ENCODE results near the gene CRADD.

CRADD gene

DNA sequence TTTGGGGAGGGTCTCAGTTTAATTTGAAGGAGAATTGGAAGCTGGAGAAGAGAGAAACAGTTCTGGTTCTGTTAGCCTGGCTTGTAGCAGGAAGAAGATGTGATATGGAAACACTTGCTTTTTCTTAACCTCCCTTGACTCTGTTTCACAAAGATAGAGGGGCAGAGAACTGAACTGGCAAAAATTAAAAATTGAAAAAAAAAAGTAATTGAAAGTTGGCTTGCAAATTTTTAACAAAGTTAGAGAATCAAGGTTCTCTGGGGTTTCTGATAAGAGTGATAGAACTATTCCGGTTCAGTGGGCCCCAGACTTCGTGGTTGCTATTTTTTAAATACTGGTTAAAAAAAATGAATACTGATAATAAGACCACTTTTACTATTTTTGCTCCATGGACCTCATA, 2.8 kb downstream of the CRADD start:
- no peak overlapping the region for H3K4me3 ChIP-seq (ENCODE audit: low read length)
- no peak for DNase-seq (ENCODE audit: low read depth)
- no peak for TF ChIP-seq CTCF (conservative IDR thresholded peaks at IDR 0.05; ENCODE audit: low read length)

GRCh38 chr12:93682846-93683261, 5.7 kb downstream of the CRADD start:
- H3K4me3 ChIP-seq (ENCODE audit: low read length) = no peak overlapping the region
- TF ChIP-seq CTCF (conservative IDR thresholded peaks at IDR 0.05; ENCODE audit: low read length) = no peak
- no peak for DNase-seq (ENCODE audit: low read depth)

DNA sequence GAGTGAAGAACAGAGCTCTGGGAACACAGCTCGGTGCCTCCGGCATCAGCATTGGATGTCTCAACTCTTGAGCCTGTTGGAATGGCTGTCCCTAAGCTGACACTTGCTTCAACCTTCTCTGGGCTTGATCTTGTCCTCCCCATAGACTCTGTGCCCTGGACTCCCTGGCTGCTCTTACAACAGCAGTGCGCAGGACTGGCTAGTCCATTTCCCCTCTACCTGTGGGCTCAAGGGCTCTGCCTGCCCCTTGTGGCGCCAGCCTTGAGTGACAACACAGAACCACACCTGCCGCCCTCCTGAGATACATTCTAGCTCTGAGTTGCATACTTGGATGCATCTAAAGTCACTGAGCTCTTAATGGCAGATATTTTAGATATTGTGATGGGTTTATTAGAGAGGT, 6.2 kb downstream of the CRADD start:
- no peak for TF ChIP-seq CTCF (conservative IDR thresholded peaks at IDR 0.05; ENCODE audit: low read length)
- H3K4me3 ChIP-seq (ENCODE audit: low read length) = no peak overlapping the region
- no peak for DNase-seq (ENCODE audit: low read depth)

DNA sequence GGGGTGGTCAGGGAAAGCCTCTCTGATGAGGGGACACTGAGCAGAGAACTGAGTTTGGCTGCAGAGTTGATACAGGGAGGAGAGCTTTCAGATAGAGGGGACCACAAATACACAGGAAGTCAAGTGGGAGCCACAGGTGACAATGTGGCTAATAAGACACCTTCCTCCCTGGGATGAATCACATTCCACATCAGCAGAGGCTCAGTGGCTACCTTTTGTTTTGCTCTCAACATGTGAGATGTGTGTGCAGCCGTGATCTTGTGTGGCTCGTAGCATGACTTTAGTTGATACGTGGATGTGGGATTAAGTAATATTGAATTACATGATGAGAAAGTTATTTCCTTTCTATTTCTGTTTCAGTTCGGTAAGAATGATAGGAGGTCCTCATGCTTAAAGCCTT, 7.5 kb downstream of the CRADD start:
- peak overlapping the region; percentile 18 for H3K4me3 ChIP-seq (ENCODE audit: low read length)
- TF ChIP-seq CTCF (conservative IDR thresholded peaks at IDR 0.05; ENCODE audit: low read length) = no peak
- DNase-seq (ENCODE audit: low read depth) = peak; percentile 44

GRCh38 chr12:93686572-93687356, 9.6 kb downstream of the CRADD start:
- DNase-seq (ENCODE audit: low read depth) = no peak
- TF ChIP-seq CTCF (conservative IDR thresholded peaks at IDR 0.05; ENCODE audit: low read length) = no peak
- H3K4me3 ChIP-seq (ENCODE audit: low read length) = no peak overlapping the region

DNA sequence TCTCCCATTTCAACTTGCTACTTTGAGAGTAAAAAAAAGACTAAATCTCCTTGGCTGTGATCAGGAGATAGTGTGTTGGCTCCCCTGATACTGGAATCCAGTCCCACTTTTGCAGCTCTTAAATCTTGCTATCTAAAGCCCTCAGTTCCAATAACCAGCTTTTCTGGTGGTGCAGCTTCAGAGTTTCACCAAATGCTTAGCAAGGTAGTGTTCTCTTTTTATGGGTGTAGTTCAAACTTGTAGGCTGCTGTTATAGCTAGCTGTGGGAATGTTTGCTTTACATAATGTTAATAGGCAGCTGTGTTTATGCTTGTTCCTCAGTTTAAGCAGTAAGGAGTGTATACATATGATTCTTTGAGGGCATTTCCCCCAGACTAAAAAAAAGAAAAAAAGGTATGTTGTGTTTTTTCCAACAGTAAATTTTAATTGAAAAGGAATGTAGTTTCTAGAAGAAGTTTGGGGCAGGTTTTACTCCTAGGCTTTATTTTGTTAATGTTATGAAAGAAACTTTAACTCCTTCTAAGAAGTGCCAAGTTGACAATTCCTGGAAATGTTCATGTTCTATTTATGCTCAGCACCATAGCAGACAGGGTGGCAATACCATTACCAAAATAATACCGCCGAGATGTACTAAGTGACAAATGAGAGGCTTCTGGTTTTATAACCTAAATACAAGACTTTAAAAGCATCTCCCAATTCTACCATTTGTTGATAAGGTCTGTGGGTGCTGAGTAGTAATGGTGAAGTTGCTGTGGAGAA, 12.1 kb downstream of the CRADD start:
- no peak overlapping the region for H3K4me3 ChIP-seq (ENCODE audit: low read length)
- DNase-seq (ENCODE audit: low read depth) = no peak
- no peak for TF ChIP-seq CTCF (conservative IDR thresholded peaks at IDR 0.05; ENCODE audit: low read length)

DNA sequence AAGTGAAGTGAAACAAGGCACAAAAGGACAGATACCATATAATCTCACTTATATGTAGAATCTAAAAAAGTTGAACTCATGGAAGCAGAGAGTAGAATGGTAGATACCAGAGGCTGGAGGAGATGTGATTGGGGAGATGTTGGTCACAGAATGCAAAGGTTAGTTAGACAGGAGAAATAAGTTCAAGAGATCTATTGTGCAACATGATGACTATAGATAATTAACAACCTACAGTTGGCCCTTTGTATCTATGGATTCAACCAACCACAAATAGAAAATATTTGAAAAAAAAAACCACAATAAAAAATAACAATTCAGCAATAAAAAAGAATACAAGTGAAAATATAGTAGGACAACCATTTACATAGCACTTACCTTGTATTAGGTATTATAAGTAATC, 19.3 kb downstream of the CRADD start:
- DNase-seq (ENCODE audit: low read depth) = no peak
- no peak for TF ChIP-seq CTCF (conservative IDR thresholded peaks at IDR 0.05; ENCODE audit: low read length)
- no peak overlapping the region for H3K4me3 ChIP-seq (ENCODE audit: low read length)
